Liver (tissue), 9 donors: ENCODE measurements around the gene LRP5. TPM values are rescaled to one million over a fixed set of nuclear protein-coding genes. Genes with fewer than 3 reads are reported as not detected.
"Not testable (repeated sequence)": the region's sequence is repeated elsewhere in the genome, so short reads cannot be mapped to it uniquely, and the experiment has no call there.

Source experiments
- DNase-seq: peaks from one replicate; pipeline ENCODE4 v3.0.0-alpha.2; 2017; ENCODE audit warnings: low spot score
- H3K27ac ChIP-seq, 2 donors: one replicate each; pipeline ENCODE4 v1.7.0; 2013; ENCODE audit warnings: inconsistent platforms in 2 of 2, low read length in 2 of 2, control low read depth in 1 of 2, low read depth in 1 of 2, mild to moderate bottlenecking in 1 of 2
- H3K27me3 ChIP-seq, 4 donors: one replicate each; pipeline versions ENCODE4 v1.6.1 to v1.7.0; 2013; ENCODE audit warnings: low read length in 3 of 4, inconsistent platforms in 1 of 4, mild to moderate bottlenecking in 1 of 4, moderate library complexity in 1 of 4; ENCODE audit not compliant: control insufficient read depth in 4 of 4, insufficient read depth in 4 of 4
- H3K36me3 ChIP-seq, 4 donors: one replicate each; pipeline versions ENCODE4 v1.6.1 to v1.7.0; 2013; ENCODE audit warnings: low read length in 3 of 4, mild to moderate bottlenecking in 3 of 4, low read depth in 1 of 4, moderate library complexity in 1 of 4; ENCODE audit not compliant: control insufficient read depth in 4 of 4, insufficient read depth in 3 of 4
- H3K4me1 ChIP-seq, 4 donors: one replicate each; pipeline versions ENCODE4 v1.6.1 to v1.7.0; 2013; ENCODE audit warnings: low read length in 3 of 4, mild to moderate bottlenecking in 3 of 4, moderate library complexity in 1 of 4; ENCODE audit not compliant: control insufficient read depth in 4 of 4, insufficient read depth in 4 of 4
- H3K4me3 ChIP-seq, 3 donors: one replicate each; pipeline versions ENCODE4 v1.6.1 to v1.7.0; 2013; ENCODE audit warnings: low read length in 3 of 3, control low read depth in 1 of 3, low read depth in 1 of 3, mild to moderate bottlenecking in 1 of 3
- H3K9ac ChIP-seq, 2 donors: one replicate each; pipeline ENCODE4 v1.7.0; 2013; ENCODE audit warnings: low read length in 2 of 2, mild to moderate bottlenecking in 2 of 2, moderate library complexity in 2 of 2, control low read depth in 1 of 2, low read depth in 1 of 2
- H3K9me3 ChIP-seq, 4 donors: one replicate each; pipeline versions ENCODE4 v1.6.1 to v1.7.0; 2013; ENCODE audit warnings: low read length in 3 of 4; ENCODE audit not compliant: control insufficient read depth in 4 of 4
- ATF3 ChIP-seq: IDR thresholded peaks from 2 replicates; pipeline ENCODE4 v1.6.1; 2016; ENCODE audit warnings: antibody characterized with exemption
- EGR1 ChIP-seq, 2 donors: IDR thresholded peaks; 2 replicates each; pipeline ENCODE4 v1.6.1; 2016 to 2018; ENCODE audit warnings: antibody characterized with exemption in 2 of 2, low read depth in 2 of 2
- FOXA1 ChIP-seq: IDR thresholded peaks from 2 replicates; pipeline ENCODE4 v1.6.1; 2016; ENCODE audit warnings: antibody characterized with exemption
- FOXA2 ChIP-seq: IDR thresholded peaks from 2 replicates; pipeline ENCODE4 v1.6.1; 2016; ENCODE audit warnings: antibody characterized with exemption
- HNF4A ChIP-seq, 2 donors: conservative IDR thresholded peaks; 2 replicates each; pipeline ENCODE4 v1.6.1; 2016; ENCODE audit warnings: antibody characterized with exemption in 2 of 2, mild to moderate bottlenecking in 2 of 2
- JUND ChIP-seq, 2 donors: IDR thresholded peaks; 2 replicates each; pipeline ENCODE4 v1.6.1; 2016; ENCODE audit warnings: antibody characterized with exemption in 2 of 2
- MAX ChIP-seq: IDR thresholded peaks from 2 replicates; pipeline ENCODE4 v1.6.1; 2016; ENCODE audit warnings: antibody characterized with exemption
- NR2F2 ChIP-seq: IDR thresholded peaks from 2 replicates; pipeline ENCODE4 v1.6.1; 2016; ENCODE audit warnings: antibody characterized with exemption
- RAD21 ChIP-seq, 2 donors: IDR thresholded peaks; 2 replicates each; pipeline ENCODE4 v1.6.1; 2016; ENCODE audit warnings: antibody characterized with exemption in 2 of 2, mild to moderate bottlenecking in 2 of 2
- SP1 ChIP-seq: IDR thresholded peaks from 2 replicates; pipeline ENCODE4 v1.6.1; 2018; ENCODE audit warnings: antibody characterized with exemption, mild to moderate bottlenecking
- TAF1 ChIP-seq: conservative IDR thresholded peaks from 2 replicates; pipeline ENCODE4 v1.6.1; 2016; ENCODE audit warnings: antibody characterized with exemption, mild to moderate bottlenecking
- WGBS: extraction: QIAGEN DNeasy Blood & Tissue Kit; methylation state at CpG from one replicate; pipeline ENCODE4 v1.1.7; 2013; 5-methylcytosine and 5-hydroxymethylcytosine counted together
- polyA plus RNA-seq, 2 donors: library from polyadenylated mRNA; stranded (reverse) in 1 of 2; unstranded in 1 of 2; fragments of 200-250 nt in 1 of 2; fragments of >200 nt in 1 of 2; fragmentation: Nextera tagmentation in 1 of 2; extraction: Ambion mirVana in 1 of 2; gene quantifications; one replicate each; pipeline versions ENCODE4 v1.2.1 to v1.2.3, GENCODE V29; 2013 to 2015
- total RNA-seq, 2 donors: library from RNA; depleted of rRNA; stranded (reverse); fragments of >200 nt; gene quantifications; one replicate each; pipeline ENCODE4 v1.2.3, GENCODE V29; 2014
- TF ChIP-seq, protein P1 (sequence below): IDR thresholded peaks from 2 replicates; pipeline ENCODE4 v1.6.1; 2016; ENCODE audit warnings: antibody characterized with exemption, mild to moderate bottlenecking
- TF ChIP-seq, protein P2 (sequence below): fragments of 150-350 bp; IDR thresholded peaks from 2 replicates; pipeline ENCODE4 v1.5.1; 2017; ENCODE audit warnings: improper control_type of control experiment, low read depth, low read length; ENCODE audit not compliant: missing input control
- TF ChIP-seq, protein P3 (sequence below): IDR thresholded peaks from 2 replicates; pipeline ENCODE4 v1.6.1; 2016; ENCODE audit warnings: antibody characterized with exemption
- donor health status: healthy.
- donor health status: healthy.
- donor health status: healthy.
- donor health status: healthy.
- donor health status: healthy.

Gene LRP5
- total and polyA plus RNA-seq, 4 donors, result 48.9 to 99.3 (median 71.3) TPM

DNA sequence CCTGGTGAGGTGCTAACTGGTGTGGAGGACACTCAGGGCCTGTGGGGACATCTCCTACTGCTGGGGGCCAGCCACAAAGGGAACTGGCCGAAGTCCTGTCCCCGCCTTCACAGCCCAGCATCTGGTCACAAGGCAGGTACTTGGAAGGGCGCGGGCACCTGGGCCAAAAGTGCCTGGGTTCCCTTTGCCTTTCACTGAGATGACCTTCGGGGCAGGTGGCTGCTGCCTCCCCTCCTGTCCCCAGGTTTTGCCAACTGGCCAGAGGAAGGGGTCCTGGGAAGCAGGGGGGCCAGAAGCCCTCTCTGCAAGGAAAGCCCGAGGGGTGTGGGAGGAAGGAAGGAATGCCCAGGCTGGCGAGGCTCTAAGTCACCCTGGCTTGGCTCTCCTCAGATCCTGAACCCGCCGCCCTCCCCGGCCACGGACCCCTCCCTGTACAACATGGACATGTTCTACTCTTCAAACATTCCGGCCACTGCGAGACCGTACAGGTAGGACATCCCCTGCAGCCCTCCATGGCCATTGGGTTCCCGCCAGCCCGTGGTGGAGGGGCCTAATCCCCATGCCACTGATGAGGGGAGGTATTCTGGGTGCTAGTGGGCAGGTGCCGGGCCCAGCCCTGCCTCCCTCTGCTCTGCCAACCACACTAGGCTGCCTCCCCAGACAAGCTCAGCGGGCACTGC lies 133.8 kb downstream of the LRP5 start:
- 89% methylated on average over 18 of the region's 18 CpGs for WGBS
- no peak for DNase-seq
- H3K9ac ChIP-seq, result no peak overlapping the region
- no peaks in the 10 kb centered on the region for H3K27me3 ChIP-seq
- no peaks in the 10 kb centered on the region for H3K9me3 ChIP-seq
- peaks cover 6 to 50% (median 18%) of the 10 kb centered on the region in 4 donors for H3K36me3 ChIP-seq
- TF ChIP-seq TAF1 (no peak), HNF4A (conservative IDR thresholded peaks at IDR 0.05) (no peak), FOXA2 (no peak), MAX (no peak), JUND (IDR thresholded peaks at IDR 0.05) (no peak), EGR1 (IDR thresholded peaks at IDR 0.05; ENCODE audit: low read depth in 2 of 2) (no peak), SP1 (no peak), ATF3 (no peak)
- TF ChIP-seq, protein P1, sequence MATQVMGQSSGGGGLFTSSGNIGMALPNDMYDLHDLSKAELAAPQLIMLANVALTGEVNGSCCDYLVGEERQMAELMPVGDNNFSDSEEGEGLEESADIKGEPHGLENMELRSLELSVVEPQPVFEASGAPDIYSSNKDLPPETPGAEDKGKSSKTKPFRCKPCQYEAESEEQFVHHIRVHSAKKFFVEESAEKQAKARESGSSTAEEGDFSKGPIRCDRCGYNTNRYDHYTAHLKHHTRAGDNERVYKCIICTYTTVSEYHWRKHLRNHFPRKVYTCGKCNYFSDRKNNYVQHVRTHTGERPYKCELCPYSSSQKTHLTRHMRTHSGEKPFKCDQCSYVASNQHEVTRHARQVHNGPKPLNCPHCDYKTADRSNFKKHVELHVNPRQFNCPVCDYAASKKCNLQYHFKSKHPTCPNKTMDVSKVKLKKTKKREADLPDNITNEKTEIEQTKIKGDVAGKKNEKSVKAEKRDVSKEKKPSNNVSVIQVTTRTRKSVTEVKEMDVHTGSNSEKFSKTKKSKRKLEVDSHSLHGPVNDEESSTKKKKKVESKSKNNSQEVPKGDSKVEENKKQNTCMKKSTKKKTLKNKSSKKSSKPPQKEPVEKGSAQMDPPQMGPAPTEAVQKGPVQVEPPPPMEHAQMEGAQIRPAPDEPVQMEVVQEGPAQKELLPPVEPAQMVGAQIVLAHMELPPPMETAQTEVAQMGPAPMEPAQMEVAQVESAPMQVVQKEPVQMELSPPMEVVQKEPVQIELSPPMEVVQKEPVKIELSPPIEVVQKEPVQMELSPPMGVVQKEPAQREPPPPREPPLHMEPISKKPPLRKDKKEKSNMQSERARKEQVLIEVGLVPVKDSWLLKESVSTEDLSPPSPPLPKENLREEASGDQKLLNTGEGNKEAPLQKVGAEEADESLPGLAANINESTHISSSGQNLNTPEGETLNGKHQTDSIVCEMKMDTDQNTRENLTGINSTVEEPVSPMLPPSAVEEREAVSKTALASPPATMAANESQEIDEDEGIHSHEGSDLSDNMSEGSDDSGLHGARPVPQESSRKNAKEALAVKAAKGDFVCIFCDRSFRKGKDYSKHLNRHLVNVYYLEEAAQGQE, result no peak
- no peak overlapping the region for H3K4me3 ChIP-seq
- no peaks in the 10 kb centered on the region for H3K4me1 ChIP-seq
- H3K27ac ChIP-seq, result no peak overlapping the region

GRCh38 chr11:68447015-68447801 lies 134.8 kb downstream of the LRP5 start:
- peak; percentile 85 for DNase-seq
- H3K36me3 ChIP-seq, result peaks cover 6 to 40% (median 14%) of the 10 kb centered on the region in 4 donors
- no peak overlapping the region for H3K4me3 ChIP-seq
- H3K9ac ChIP-seq, result no peak overlapping the region
- no peaks in the 10 kb centered on the region for H3K4me1 ChIP-seq
- H3K27me3 ChIP-seq, result no peaks in the 10 kb centered on the region
- 50% methylated on average over 25 of the region's 25 CpGs for WGBS
- H3K27ac ChIP-seq, result no peak overlapping the region
- H3K9me3 ChIP-seq, result no peaks in the 10 kb centered on the region
- no peak for TF ChIP-seq FOXA1
- TF ChIP-seq RAD21 (IDR thresholded peaks at IDR 0.05), result peak; percentile 85 to 92
- TF ChIP-seq NR2F2, result no peak
- no peak for TF ChIP-seq JUND (IDR thresholded peaks at IDR 0.05)
- TF ChIP-seq, protein P2, sequence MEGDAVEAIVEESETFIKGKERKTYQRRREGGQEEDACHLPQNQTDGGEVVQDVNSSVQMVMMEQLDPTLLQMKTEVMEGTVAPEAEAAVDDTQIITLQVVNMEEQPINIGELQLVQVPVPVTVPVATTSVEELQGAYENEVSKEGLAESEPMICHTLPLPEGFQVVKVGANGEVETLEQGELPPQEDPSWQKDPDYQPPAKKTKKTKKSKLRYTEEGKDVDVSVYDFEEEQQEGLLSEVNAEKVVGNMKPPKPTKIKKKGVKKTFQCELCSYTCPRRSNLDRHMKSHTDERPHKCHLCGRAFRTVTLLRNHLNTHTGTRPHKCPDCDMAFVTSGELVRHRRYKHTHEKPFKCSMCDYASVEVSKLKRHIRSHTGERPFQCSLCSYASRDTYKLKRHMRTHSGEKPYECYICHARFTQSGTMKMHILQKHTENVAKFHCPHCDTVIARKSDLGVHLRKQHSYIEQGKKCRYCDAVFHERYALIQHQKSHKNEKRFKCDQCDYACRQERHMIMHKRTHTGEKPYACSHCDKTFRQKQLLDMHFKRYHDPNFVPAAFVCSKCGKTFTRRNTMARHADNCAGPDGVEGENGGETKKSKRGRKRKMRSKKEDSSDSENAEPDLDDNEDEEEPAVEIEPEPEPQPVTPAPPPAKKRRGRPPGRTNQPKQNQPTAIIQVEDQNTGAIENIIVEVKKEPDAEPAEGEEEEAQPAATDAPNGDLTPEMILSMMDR, result peak; percentile 94
- TF ChIP-seq, protein P1, result no peak
- TF ChIP-seq, protein P3, sequence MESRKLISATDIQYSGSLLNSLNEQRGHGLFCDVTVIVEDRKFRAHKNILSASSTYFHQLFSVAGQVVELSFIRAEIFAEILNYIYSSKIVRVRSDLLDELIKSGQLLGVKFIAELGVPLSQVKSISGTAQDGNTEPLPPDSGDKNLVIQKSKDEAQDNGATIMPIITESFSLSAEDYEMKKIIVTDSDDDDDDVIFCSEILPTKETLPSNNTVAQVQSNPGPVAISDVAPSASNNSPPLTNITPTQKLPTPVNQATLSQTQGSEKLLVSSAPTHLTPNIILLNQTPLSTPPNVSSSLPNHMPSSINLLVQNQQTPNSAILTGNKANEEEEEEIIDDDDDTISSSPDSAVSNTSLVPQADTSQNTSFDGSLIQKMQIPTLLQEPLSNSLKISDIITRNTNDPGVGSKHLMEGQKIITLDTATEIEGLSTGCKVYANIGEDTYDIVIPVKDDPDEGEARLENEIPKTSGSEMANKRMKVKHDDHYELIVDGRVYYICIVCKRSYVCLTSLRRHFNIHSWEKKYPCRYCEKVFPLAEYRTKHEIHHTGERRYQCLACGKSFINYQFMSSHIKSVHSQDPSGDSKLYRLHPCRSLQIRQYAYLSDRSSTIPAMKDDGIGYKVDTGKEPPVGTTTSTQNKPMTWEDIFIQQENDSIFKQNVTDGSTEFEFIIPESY, result no peak

DNA sequence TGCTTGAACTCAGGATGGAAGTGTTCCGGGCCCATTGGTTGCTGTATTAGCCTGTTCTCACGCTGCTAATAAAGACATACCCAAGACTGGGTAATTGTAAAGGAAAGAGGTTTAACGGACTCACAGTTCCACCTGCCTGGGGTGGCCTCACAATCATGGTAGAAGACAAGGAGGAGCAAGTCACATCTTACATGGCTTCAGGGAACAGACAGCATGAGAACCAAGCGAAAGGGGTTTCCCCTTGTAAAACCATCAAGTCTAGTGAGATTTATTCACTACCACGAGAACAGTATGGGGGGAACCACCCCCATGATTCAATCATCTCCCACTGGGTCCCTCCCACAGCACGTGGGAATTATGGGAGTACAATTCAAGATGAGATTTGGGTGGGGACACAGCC lies 135.5 kb downstream of the LRP5 start:
- not testable (repeated sequence) for H3K9ac ChIP-seq, H3K27ac ChIP-seq, H3K27me3 ChIP-seq, H3K9me3 ChIP-seq, H3K4me1 ChIP-seq, DNase-seq, H3K4me3 ChIP-seq
- WGBS, result 88% methylated on average over 6 of the region's 6 CpGs
- peaks cover 6 to 33% (median 11%) of the 10 kb centered on the region in 4 donors for H3K36me3 ChIP-seq
